Ascending aorta (tissue), 2 donors: ENCODE results near the gene BANF2. TPM values are rescaled to one million over a fixed set of nuclear protein-coding genes. Genes with fewer than 3 reads are reported as not detected.

Experiments used
- DNase-seq, 2 donors: peaks; one replicate each; pipeline ENCODE4 v3.0.0-alpha.2; 2019; ENCODE audit warnings: low spot score in 2 of 2
- H3K27ac ChIP-seq, 2 donors: fragments of 200-600 bp; sonication (generic); one replicate each; pipeline ENCODE4 v1.5.1; 2016 to 2017; ENCODE audit warnings: mild to moderate bottlenecking in 1 of 2
- H3K27me3 ChIP-seq: fragments of 200-600 bp; sonication (generic); one replicate; pipeline ENCODE4 v1.5.1; 2017
- H3K36me3 ChIP-seq, 2 donors: fragments of 200-600 bp; sonication (generic); one replicate each; pipeline ENCODE4 v1.5.1; 2016
- H3K4me1 ChIP-seq, 2 donors: fragments of 200-600 bp; sonication (generic); one replicate each; pipeline ENCODE4 v1.5.1; 2016 to 2017; ENCODE audit warnings: mild to moderate bottlenecking in 1 of 2
- H3K4me3 ChIP-seq, 2 donors: fragments of 200-600 bp; sonication (generic); one replicate each; pipeline ENCODE4 v1.5.1; 2016 to 2017; ENCODE audit warnings: mild to moderate bottlenecking in 1 of 2
- H3K9me3 ChIP-seq, 2 donors: fragments of 200-600 bp; sonication (generic); one replicate each; pipeline ENCODE4 v1.5.1; 2016
- CTCF ChIP-seq, 3 experiments: fragments of 200-600 bp in 2 of 3; fragments of 450-650 bp in 1 of 3; sonication (generic) in 2 of 3; IDR thresholded peaks; one replicate each; pipeline ENCODE4 v1.5.1; 2016 to 2019; ENCODE audit warnings: antibody characterized with exemption in 3 of 3, mild to moderate bottlenecking in 1 of 3, moderate library complexity in 1 of 3
- intact Hi-C: fragments of 100-400 bp; cut with DNase I; formaldehyde crosslinking; loops from one replicate; pipeline ENCODE4 v1.15.1; 2023
- total RNA-seq: library from RNA; depleted of rRNA; stranded (reverse); fragments of >200 nt; gene quantifications from one replicate; pipeline ENCODE4 v1.1.0, GENCODE V29; 2016

BANF2 gene
- total RNA-seq, 1 donor from 2014 or later, result not detected

- TF ChIP-seq CTCF (IDR thresholded peaks at IDR 0.05), result no peak
- Histone ChIP-seq H3K4me1 (peaks cover 2 to 32% of the 10 kb centered on the region in 2 donors), H3K9me3 (no peaks in the 10 kb centered on the region), H3K36me3 (peaks cover 9 to 11% of the 10 kb centered on the region in 2 donors), H3K4me3 (no peak overlapping the region), H3K27me3 (no peaks in the 10 kb centered on the region), H3K27ac (peak overlapping the region in 1 of 2 donors; percentile 33)
- intact Hi-C loops, result no loop called here
- no peak for DNase-seq
Measured at GRCh38 chr20:17653835-17654648, 45.7 kb upstream of the BANF2 start.

GRCh38 chr20:17654649-17655285 is 45.0 kb upstream of the BANF2 start:
- TF ChIP-seq CTCF (IDR thresholded peaks at IDR 0.05), result peak in 2 of 3 experiments; percentile 38 to 54
- no peak overlapping the region for H3K4me3 ChIP-seq
- peaks cover 2 to 28% of the 10 kb centered on the region in 2 donors for H3K4me1 ChIP-seq
- DNase-seq, result no peak
- no peaks in the 10 kb centered on the region for H3K9me3 ChIP-seq
- peak overlapping the region in 1 of 2 donors; percentile 33 for H3K27ac ChIP-seq
- peaks cover 12 to 15% of the 10 kb centered on the region in 2 donors for H3K36me3 ChIP-seq
- H3K27me3 ChIP-seq, result no peaks in the 10 kb centered on the region
- intact Hi-C loops, result no loop called here

- no peak for DNase-seq
- Histone ChIP-seq H3K4me3 (no peak overlapping the region), H3K27ac (no peak overlapping the region), H3K36me3 (peaks cover 16 to 18% of the 10 kb centered on the region in 2 donors), H3K4me1 (peaks cover 2 to 23% of the 10 kb centered on the region in 2 donors), H3K9me3 (no peaks in the 10 kb centered on the region), H3K27me3 (no peaks in the 10 kb centered on the region)
- TF ChIP-seq CTCF (IDR thresholded peaks at IDR 0.05), result no peak
- intact Hi-C loops, result no loop called here
Measured at GRCh38 chr20:17655286-17655651, 44.5 kb upstream of the BANF2 start.

- Histone ChIP-seq H3K27me3 (no peaks in the 10 kb centered on the region), H3K36me3 (peaks cover 16 to 18% of the 10 kb centered on the region in 2 donors), H3K4me3 (no peak overlapping the region), H3K4me1 (peaks cover 2 to 24% of the 10 kb centered on the region in 2 donors), H3K27ac (peak overlapping the region in 1 of 2 donors; percentile 9), H3K9me3 (no peaks in the 10 kb centered on the region)
- no peak for DNase-seq
- intact Hi-C loops, result no loop called here
- TF ChIP-seq CTCF (IDR thresholded peaks at IDR 0.05), result no peak
Measured at GRCh38 chr20:17655865-17656479, 43.8 kb upstream of the BANF2 start.

GRCh38 chr20:17657079-17657825 is 42.5 kb upstream of the BANF2 start:
- Histone ChIP-seq H3K36me3 (peaks cover 16 to 18% of the 10 kb centered on the region in 2 donors), H3K27me3 (no peaks in the 10 kb centered on the region), H3K9me3 (no peaks in the 10 kb centered on the region), H3K4me3 (no peak overlapping the region), H3K4me1 (peaks cover 7 to 23% of the 10 kb centered on the region in 2 donors), H3K27ac (no peak overlapping the region)
- intact Hi-C loops, result no loop called here
- DNase-seq, result no peak
- no peak for TF ChIP-seq CTCF (IDR thresholded peaks at IDR 0.05)
